MM.1S (cell line): Measurements from ENCODE around the gene TAL2.

Experiments
- DNase-seq: peaks from one replicate; pipeline ENCODE4 v3.0.0-alpha.2; 2015
- H2AFZ ChIP-seq: fragments of 300-600 bp; sonication (generic); 2 replicates; pipeline ENCODE4 v1.6.0; 2016; ENCODE audit warnings: antibody characterized with exemption, low read length
- H3F3A ChIP-seq: fragments of 300-600 bp; sonication (generic); 2 replicates; pipeline ENCODE4 v1.6.1; 2016; ENCODE audit warnings: mild to moderate bottlenecking, antibody characterized with exemption, low read length, moderate library complexity, mixed read lengths; ENCODE audit not compliant: insufficient read depth
- H3K27ac ChIP-seq: fragments of 300-600 bp; sonication (generic); 2 replicates; pipeline ENCODE4 v1.5.1; 2016; ENCODE audit warnings: mild to moderate bottlenecking, low read length
- H3K27me3 ChIP-seq: fragments of 300-600 bp; sonication (generic); replicated peaks from 2 replicates; pipeline ENCODE4 v1.6.0; 2016; ENCODE audit warnings: low read length; ENCODE audit not compliant: insufficient read depth
- H3K36me3 ChIP-seq: fragments of 300-600 bp; sonication (generic); replicated peaks from 2 replicates; pipeline ENCODE4 v1.6.1; 2016; ENCODE audit warnings: mild to moderate bottlenecking, low read length, mixed read lengths; ENCODE audit not compliant: insufficient read depth
- H3K4me1 ChIP-seq: fragments of 300-600 bp; sonication (generic); 2 replicates; pipeline ENCODE4 v1.6.1; 2016; ENCODE audit warnings: low read length, mixed read lengths
- H3K4me2 ChIP-seq: fragments of 300-600 bp; sonication (generic); 2 replicates; pipeline ENCODE4 v1.6.0; 2016; ENCODE audit warnings: low read depth, low read length
- H3K4me3 ChIP-seq: fragments of 300-600 bp; sonication (generic); 2 replicates; pipeline ENCODE4 v1.5.1; 2016; ENCODE audit warnings: low read length, mixed read lengths
- H3K79me2 ChIP-seq: fragments of 300-600 bp; sonication (generic); 2 replicates; pipeline ENCODE4 v1.6.1; 2016; ENCODE audit warnings: mixed run types, low read length, mixed read lengths
- H3K9ac ChIP-seq: fragments of 300-600 bp; sonication (generic); 2 replicates; pipeline ENCODE4 v1.6.1; 2016; ENCODE audit warnings: low read length, mixed read lengths
- H3K9me2 ChIP-seq: fragments of 300-600 bp; sonication (generic); replicated peaks from 2 replicates; pipeline ENCODE4 v1.6.1; 2016; ENCODE audit warnings: mild to moderate bottlenecking, low read length, mixed read lengths; ENCODE audit not compliant: insufficient read depth
- H3K9me3 ChIP-seq: fragments of 300-600 bp; sonication (generic); replicated peaks from 2 replicates; pipeline ENCODE4 v1.6.1; 2016; ENCODE audit warnings: mild to moderate bottlenecking, low read length, mixed read lengths; ENCODE audit not compliant: insufficient read depth
- H4K20me1 ChIP-seq: fragments of 300-600 bp; sonication (generic); 2 replicates; pipeline ENCODE4 v1.6.1; 2016; ENCODE audit warnings: mild to moderate bottlenecking, low read length, moderate library complexity, mixed read lengths; ENCODE audit not compliant: insufficient read depth
- EZH2 ChIP-seq: fragments of 300-600 bp; sonication (generic); optimal IDR thresholded peaks from 2 replicates; pipeline ENCODE3; 2017; ENCODE audit warnings: low read depth, mild to moderate bottlenecking, antibody characterized with exemption, low read length, mixed read lengths
- EZH2phosphoT487 ChIP-seq: fragments of 300-600 bp; sonication (generic); IDR thresholded peaks from 2 replicates; pipeline ENCODE4 v1.6.1; 2018; ENCODE audit warnings: antibody characterized with exemption, low read length
- TF ChIP-seq, protein P1 (sequence below): fragments of 300-600 bp; sonication (generic); IDR thresholded peaks from 2 replicates; pipeline ENCODE4 v1.5.1; 2016; ENCODE audit warnings: antibody characterized with exemption, low read length, mixed read lengths

Gene TAL2

DNA sequence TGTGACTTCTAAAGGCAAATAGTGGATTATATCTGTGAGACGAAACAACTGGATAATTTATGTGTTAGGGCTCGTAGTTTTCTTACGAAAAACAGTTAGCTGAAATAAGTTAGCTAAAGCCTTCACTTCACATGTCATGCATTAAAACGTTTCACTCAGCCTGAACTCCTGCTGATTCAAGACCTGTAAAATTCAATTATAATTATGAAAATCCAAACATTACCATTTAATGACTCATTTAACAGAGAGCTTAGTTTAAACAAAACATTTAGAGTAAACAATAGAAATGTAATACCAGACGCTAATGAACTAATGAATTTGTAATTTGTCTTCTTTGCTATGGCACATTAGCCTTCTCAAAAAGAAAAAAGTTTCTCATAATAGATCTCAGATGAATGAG is 1.7 kb downstream of the TAL2 start:
- H3K9me3 ChIP-seq: no peaks in the 10 kb centered on the region
- H4K20me1 ChIP-seq: no peaks in the 10 kb centered on the region
- no peaks in the 10 kb centered on the region for H3K9me2 ChIP-seq
- no peaks in the 10 kb centered on the region for H3F3A ChIP-seq
- H3K4me3 ChIP-seq: no peak overlapping the region
- no peak overlapping the region for H3K27ac ChIP-seq
- no peak overlapping the region for H3K4me2 ChIP-seq
- H3K36me3 ChIP-seq: no peaks in the 10 kb centered on the region
- TF ChIP-seq EZH2phosphoT487 (no peak), EZH2 (no peak)
- TF ChIP-seq, protein P1, sequence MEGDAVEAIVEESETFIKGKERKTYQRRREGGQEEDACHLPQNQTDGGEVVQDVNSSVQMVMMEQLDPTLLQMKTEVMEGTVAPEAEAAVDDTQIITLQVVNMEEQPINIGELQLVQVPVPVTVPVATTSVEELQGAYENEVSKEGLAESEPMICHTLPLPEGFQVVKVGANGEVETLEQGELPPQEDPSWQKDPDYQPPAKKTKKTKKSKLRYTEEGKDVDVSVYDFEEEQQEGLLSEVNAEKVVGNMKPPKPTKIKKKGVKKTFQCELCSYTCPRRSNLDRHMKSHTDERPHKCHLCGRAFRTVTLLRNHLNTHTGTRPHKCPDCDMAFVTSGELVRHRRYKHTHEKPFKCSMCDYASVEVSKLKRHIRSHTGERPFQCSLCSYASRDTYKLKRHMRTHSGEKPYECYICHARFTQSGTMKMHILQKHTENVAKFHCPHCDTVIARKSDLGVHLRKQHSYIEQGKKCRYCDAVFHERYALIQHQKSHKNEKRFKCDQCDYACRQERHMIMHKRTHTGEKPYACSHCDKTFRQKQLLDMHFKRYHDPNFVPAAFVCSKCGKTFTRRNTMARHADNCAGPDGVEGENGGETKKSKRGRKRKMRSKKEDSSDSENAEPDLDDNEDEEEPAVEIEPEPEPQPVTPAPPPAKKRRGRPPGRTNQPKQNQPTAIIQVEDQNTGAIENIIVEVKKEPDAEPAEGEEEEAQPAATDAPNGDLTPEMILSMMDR: no peak
- H3K9ac ChIP-seq: no peak overlapping the region
- no peaks in the 10 kb centered on the region for H3K4me1 ChIP-seq
- H3K79me2 ChIP-seq: no peaks in the 10 kb centered on the region
- no peak overlapping the region for H2AFZ ChIP-seq
- no peaks in the 10 kb centered on the region for H3K27me3 ChIP-seq
- DNase-seq: no peak

DNA sequence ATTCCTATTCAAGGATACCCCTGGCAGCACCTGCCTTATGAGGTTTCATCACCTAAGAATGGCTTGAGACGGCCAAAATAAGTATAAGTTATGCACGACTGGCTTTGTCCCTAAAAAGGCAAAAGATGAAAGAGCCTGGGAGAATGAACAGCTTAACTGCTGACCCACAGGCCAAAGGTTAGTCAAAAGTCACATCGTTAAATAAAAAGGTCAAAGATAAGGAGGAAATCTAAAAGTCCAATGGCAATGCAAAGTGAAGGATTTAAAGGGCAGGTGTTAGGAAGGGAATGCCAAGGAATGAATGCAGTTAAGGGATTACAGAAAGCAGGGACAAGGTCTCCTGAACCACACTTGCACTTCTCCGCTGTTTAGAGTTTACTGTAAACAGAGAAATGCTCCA is 5.6 kb downstream of the TAL2 start:
- Histone ChIP-seq H4K20me1 (no peaks in the 10 kb centered on the region), H2AFZ (no peak overlapping the region), H3K4me3 (no peak overlapping the region), H3K4me1 (0 out of 2 replicates have a peak, but pooled peaks cover 3% of the 10 kb centered on the region), H3K9me2 (no peaks in the 10 kb centered on the region), H3K36me3 (no peaks in the 10 kb centered on the region), H3K9ac (no peak overlapping the region), H3F3A (no peaks in the 10 kb centered on the region), H3K4me2 (no peak overlapping the region), H3K79me2 (no peaks in the 10 kb centered on the region), H3K27me3 (no peaks in the 10 kb centered on the region), H3K27ac (no peak overlapping the region), H3K9me3 (no peaks in the 10 kb centered on the region)
- no peak for DNase-seq
- TF ChIP-seq, protein P1: no peak
- TF ChIP-seq EZH2 (no peak), EZH2phosphoT487 (no peak)

DNA sequence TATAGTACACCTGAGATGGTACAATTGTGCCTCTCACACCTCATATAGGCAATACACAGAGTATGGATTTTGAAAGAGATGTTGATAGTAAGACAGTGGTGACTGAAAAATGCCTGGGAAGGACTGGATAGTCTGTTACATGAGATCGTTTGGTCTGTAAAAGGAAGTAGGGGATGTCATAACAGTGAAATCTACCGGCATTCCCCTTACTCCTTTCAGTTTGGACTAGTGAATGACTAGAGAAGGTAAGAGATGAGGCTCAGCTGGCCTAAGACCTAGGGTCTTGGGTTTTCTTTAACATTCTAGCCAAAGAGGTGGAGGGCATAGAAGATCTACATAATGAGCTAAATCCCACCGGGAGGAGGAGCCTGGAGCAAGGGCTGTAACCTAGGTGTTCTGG is 8.1 kb downstream of the TAL2 start:
- Histone ChIP-seq H3K9me2 (no peaks in the 10 kb centered on the region), H3F3A (no peaks in the 10 kb centered on the region), H3K4me2 (no peak overlapping the region), H3K9ac (no peak overlapping the region), H3K79me2 (no peaks in the 10 kb centered on the region), H3K4me3 (no peak overlapping the region), H3K27me3 (no peaks in the 10 kb centered on the region), H3K27ac (no peak overlapping the region), H2AFZ (no peak overlapping the region), H3K4me1 (0 out of 2 replicates have a peak, but pooled peaks cover 4% of the 10 kb centered on the region), H3K36me3 (no peaks in the 10 kb centered on the region), H3K9me3 (no peaks in the 10 kb centered on the region), H4K20me1 (no peaks in the 10 kb centered on the region)
- TF ChIP-seq EZH2phosphoT487 (no peak), EZH2 (no peak)
- TF ChIP-seq, protein P1: no peak
- DNase-seq: no peak
